GM18870 (cell line): ENCODE measurements around the gene SCN3A.

Source experiments
- ATAC-seq: cut with Tn5 transposase; IDR thresholded peaks from one replicate; pipeline ENCODE4 v1.9.1; 2021; ENCODE audit warnings: moderate library complexity; ENCODE audit not compliant: unreplicated experiment

Gene SCN3A

GRCh38 chr2:165113414-165113813 lies 90.4 kb downstream of the SCN3A start:
- no peak for ATAC-seq

GRCh38 chr2:165112789-165113188 lies 91.1 kb downstream of the SCN3A start:
- ATAC-seq, result no peak

GRCh38 chr2:165112133-165112573 lies 91.7 kb downstream of the SCN3A start:
- ATAC-seq, result no peak

GRCh38 chr2:165110394-165110793 lies 93.5 kb downstream of the SCN3A start:
- ATAC-seq, result no peak

- ATAC-seq, result no peak
Measured at GRCh38 chr2:165109915-165110314, 93.9 kb downstream of the SCN3A start.

- no peak for ATAC-seq
Measured at GRCh38 chr2:165105926-165106325, 97.9 kb downstream of the SCN3A start.

- no peak for ATAC-seq
Measured at GRCh38 chr2:165087933-165088901, 115.6 kb downstream of the SCN3A start.

GRCh38 chr2:165086337-165086736 lies 117.5 kb downstream of the SCN3A start:
- no peak for ATAC-seq

- ATAC-seq, result no peak
Measured at GRCh38 chr2:165083326-165083725, 120.5 kb downstream of the SCN3A start.

GRCh38 chr2:165082479-165082878 lies 121.4 kb downstream of the SCN3A start:
- no peak for ATAC-seq

- no peak for ATAC-seq
Measured at GRCh38 chr2:165081276-165081675, 122.6 kb downstream of the SCN3A start.

GRCh38 chr2:165079432-165079831 lies 124.4 kb downstream of the SCN3A start:
- ATAC-seq, result no peak

GRCh38 chr2:165078913-165079312 lies 124.9 kb downstream of the SCN3A start:
- no peak for ATAC-seq

GRCh38 chr2:165074884-165075283 lies 129.0 kb downstream of the SCN3A start:
- no peak for ATAC-seq

GRCh38 chr2:165074323-165074722 lies 129.5 kb downstream of the SCN3A start:
- ATAC-seq, result no peak

- no peak for ATAC-seq
Measured at GRCh38 chr2:165070076-165070475, 133.8 kb downstream of the SCN3A start.

- ATAC-seq, result no peak
Measured at GRCh38 chr2:165069151-165069550, 134.7 kb downstream of the SCN3A start.

- no peak for ATAC-seq
Measured at GRCh38 chr2:165068487-165068757, 135.4 kb downstream of the SCN3A start.

GRCh38 chr2:165067643-165068486 lies 136.0 kb downstream of the SCN3A start:
- ATAC-seq, result no peak

- ATAC-seq, result no peak
Measured at GRCh38 chr2:165064743-165065142, 139.1 kb downstream of the SCN3A start.

GRCh38 chr2:165060411-165060810 lies 143.4 kb downstream of the SCN3A start:
- ATAC-seq, result no peak
